ENCODE results near the gene CEP350. TPM values are rescaled to one million over a fixed set of nuclear protein-coding genes. Genes with fewer than 3 reads are reported as not detected.

Gene CEP350
- total RNA-seq, 1 donor from 2014 or later: 39.2 TPM

DNA sequence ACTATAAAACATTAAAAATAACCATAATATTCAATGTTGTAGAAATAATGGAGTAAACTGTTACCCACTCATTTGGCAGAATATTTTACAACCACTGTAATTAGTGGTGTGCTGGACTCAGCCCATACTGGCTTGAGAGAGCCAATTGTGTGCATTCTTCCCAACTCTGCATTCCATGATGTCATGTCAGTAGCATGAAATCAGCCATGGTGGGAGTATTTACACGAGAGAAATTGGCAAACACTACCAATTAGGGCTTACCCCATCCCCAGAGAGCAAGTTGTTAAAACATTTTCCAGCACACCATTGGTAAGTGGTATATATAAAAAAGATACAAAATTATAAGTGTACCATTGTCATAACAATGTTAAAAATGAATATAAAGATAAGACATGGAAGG lies 180.9 kb downstream of the CEP350 start:
- no peaks in the 10 kb centered on the region for H3K4me1 Mint-ChIP-seq (ENCODE audit: unreplicated experiment)
- no peak for DNase-seq (ENCODE audit: low spot score)
- H3K36me3 Mint-ChIP-seq (ENCODE audit: low read depth, unreplicated experiment): no peaks in the 10 kb centered on the region
- TF ChIP-seq, protein P1, sequence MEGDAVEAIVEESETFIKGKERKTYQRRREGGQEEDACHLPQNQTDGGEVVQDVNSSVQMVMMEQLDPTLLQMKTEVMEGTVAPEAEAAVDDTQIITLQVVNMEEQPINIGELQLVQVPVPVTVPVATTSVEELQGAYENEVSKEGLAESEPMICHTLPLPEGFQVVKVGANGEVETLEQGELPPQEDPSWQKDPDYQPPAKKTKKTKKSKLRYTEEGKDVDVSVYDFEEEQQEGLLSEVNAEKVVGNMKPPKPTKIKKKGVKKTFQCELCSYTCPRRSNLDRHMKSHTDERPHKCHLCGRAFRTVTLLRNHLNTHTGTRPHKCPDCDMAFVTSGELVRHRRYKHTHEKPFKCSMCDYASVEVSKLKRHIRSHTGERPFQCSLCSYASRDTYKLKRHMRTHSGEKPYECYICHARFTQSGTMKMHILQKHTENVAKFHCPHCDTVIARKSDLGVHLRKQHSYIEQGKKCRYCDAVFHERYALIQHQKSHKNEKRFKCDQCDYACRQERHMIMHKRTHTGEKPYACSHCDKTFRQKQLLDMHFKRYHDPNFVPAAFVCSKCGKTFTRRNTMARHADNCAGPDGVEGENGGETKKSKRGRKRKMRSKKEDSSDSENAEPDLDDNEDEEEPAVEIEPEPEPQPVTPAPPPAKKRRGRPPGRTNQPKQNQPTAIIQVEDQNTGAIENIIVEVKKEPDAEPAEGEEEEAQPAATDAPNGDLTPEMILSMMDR (IDR thresholded peaks at IDR 0.05; ENCODE audit: unreplicated experiment): no peak
- no peak overlapping the region for H3K27ac Mint-ChIP-seq (ENCODE audit: unreplicated experiment)
- no peaks in the 10 kb centered on the region for H3K9me3 Mint-ChIP-seq (ENCODE audit: unreplicated experiment)
- H3K4me3 Mint-ChIP-seq (ENCODE audit: unreplicated experiment): no peak overlapping the region
- peaks cover 2% of the 10 kb centered on the region for H3K27me3 Mint-ChIP-seq (ENCODE audit: unreplicated experiment)

GRCh38 chr1:180136331-180136967 lies 181.8 kb downstream of the CEP350 start:
- H3K36me3 Mint-ChIP-seq (ENCODE audit: low read depth, unreplicated experiment): no peaks in the 10 kb centered on the region
- H3K27ac Mint-ChIP-seq (ENCODE audit: unreplicated experiment): no peak overlapping the region
- DNase-seq (ENCODE audit: low spot score): no peak
- H3K27me3 Mint-ChIP-seq (ENCODE audit: unreplicated experiment): peaks cover 2% of the 10 kb centered on the region
- TF ChIP-seq, protein P1 (IDR thresholded peaks at IDR 0.05; ENCODE audit: unreplicated experiment): no peak
- H3K9me3 Mint-ChIP-seq (ENCODE audit: unreplicated experiment): no peaks in the 10 kb centered on the region
- H3K4me3 Mint-ChIP-seq (ENCODE audit: unreplicated experiment): no peak overlapping the region
- no peaks in the 10 kb centered on the region for H3K4me1 Mint-ChIP-seq (ENCODE audit: unreplicated experiment)

GRCh38 chr1:180136968-180137356 lies 182.4 kb downstream of the CEP350 start:
- Mint-ChIP-seq H3K9me3 (ENCODE audit: unreplicated experiment) (no peaks in the 10 kb centered on the region), H3K4me3 (ENCODE audit: unreplicated experiment) (no peak overlapping the region), H3K27ac (ENCODE audit: unreplicated experiment) (no peak overlapping the region), H3K27me3 (ENCODE audit: unreplicated experiment) (peaks cover 2% of the 10 kb centered on the region), H3K4me1 (ENCODE audit: unreplicated experiment) (no peaks in the 10 kb centered on the region), H3K36me3 (ENCODE audit: low read depth, unreplicated experiment) (no peaks in the 10 kb centered on the region)
- DNase-seq (ENCODE audit: low spot score): no peak
- TF ChIP-seq, protein P1 (IDR thresholded peaks at IDR 0.05; ENCODE audit: unreplicated experiment): no peak

- Mint-ChIP-seq H3K36me3 (ENCODE audit: low read depth, unreplicated experiment) (no peaks in the 10 kb centered on the region), H3K4me3 (ENCODE audit: unreplicated experiment) (no peak overlapping the region), H3K27me3 (ENCODE audit: unreplicated experiment) (peaks cover 2% of the 10 kb centered on the region), H3K9me3 (ENCODE audit: unreplicated experiment) (no peaks in the 10 kb centered on the region), H3K4me1 (ENCODE audit: unreplicated experiment) (no peaks in the 10 kb centered on the region), H3K27ac (ENCODE audit: unreplicated experiment) (no peak overlapping the region)
- DNase-seq (ENCODE audit: low spot score): no peak
- TF ChIP-seq, protein P1 (IDR thresholded peaks at IDR 0.05; ENCODE audit: unreplicated experiment): no peak
These were observed 183.2 kb downstream of the CEP350 start for GRCh38 chr1:180137776-180138175.

GRCh38 chr1:180141381-180141934 lies 186.8 kb downstream of the CEP350 start:
- H3K36me3 Mint-ChIP-seq (ENCODE audit: low read depth, unreplicated experiment): no peaks in the 10 kb centered on the region
- H3K27ac Mint-ChIP-seq (ENCODE audit: unreplicated experiment): no peak overlapping the region
- DNase-seq (ENCODE audit: low spot score): no peak
- H3K27me3 Mint-ChIP-seq (ENCODE audit: unreplicated experiment): peaks cover 2% of the 10 kb centered on the region
- H3K9me3 Mint-ChIP-seq (ENCODE audit: unreplicated experiment): no peaks in the 10 kb centered on the region
- TF ChIP-seq, protein P1 (IDR thresholded peaks at IDR 0.05; ENCODE audit: unreplicated experiment): no peak
- no peaks in the 10 kb centered on the region for H3K4me1 Mint-ChIP-seq (ENCODE audit: unreplicated experiment)
- H3K4me3 Mint-ChIP-seq (ENCODE audit: unreplicated experiment): no peak overlapping the region

All from endothelial cell (in vitro differentiated cells).